ENCODE measurements around the gene MYCN. TPM values are rescaled to one million over a fixed set of nuclear protein-coding genes. Genes with fewer than 3 reads are reported as not detected.
"Not testable (repeated sequence)": the region's sequence is repeated elsewhere in the genome, so short reads cannot be mapped to it uniquely, and the experiment has no call there.

MYCN gene
- total RNA-seq, 6 experiments from 2014 or later: 0.07 to 0.35 (median 0.23) TPM; not detected in 2

DNA sequence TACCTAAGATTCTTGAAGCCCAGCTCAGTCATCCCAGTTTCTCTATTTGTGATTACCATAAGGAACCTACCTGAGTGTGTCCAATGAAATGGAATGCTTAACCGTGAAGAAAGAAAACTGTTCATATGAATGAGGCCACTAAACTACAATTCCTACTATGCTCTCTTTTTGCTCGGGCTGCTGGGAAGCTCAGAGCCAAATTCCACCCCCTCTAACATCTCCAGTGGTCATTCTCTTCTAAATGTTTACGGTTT, 8.3 kb downstream of the MYCN start:
- no peaks in the 10 kb centered on the region for H3K9me3 ChIP-seq
- ATAC-seq (no peak), DNase-seq (no peak)
- H3K4me3 ChIP-seq: no peak overlapping the region
- no peaks in the 10 kb centered on the region for H3K36me3 ChIP-seq
- TF ChIP-seq POLR2A (IDR thresholded peaks at IDR 0.05): no peak
- TF ChIP-seq, protein P1, sequence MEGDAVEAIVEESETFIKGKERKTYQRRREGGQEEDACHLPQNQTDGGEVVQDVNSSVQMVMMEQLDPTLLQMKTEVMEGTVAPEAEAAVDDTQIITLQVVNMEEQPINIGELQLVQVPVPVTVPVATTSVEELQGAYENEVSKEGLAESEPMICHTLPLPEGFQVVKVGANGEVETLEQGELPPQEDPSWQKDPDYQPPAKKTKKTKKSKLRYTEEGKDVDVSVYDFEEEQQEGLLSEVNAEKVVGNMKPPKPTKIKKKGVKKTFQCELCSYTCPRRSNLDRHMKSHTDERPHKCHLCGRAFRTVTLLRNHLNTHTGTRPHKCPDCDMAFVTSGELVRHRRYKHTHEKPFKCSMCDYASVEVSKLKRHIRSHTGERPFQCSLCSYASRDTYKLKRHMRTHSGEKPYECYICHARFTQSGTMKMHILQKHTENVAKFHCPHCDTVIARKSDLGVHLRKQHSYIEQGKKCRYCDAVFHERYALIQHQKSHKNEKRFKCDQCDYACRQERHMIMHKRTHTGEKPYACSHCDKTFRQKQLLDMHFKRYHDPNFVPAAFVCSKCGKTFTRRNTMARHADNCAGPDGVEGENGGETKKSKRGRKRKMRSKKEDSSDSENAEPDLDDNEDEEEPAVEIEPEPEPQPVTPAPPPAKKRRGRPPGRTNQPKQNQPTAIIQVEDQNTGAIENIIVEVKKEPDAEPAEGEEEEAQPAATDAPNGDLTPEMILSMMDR (IDR thresholded peaks at IDR 0.05): no peak
- no peaks in the 10 kb centered on the region for H3K4me1 ChIP-seq
- no peak overlapping the region for H3K27ac ChIP-seq
- 87% methylated on average over 3 of the region's 3 CpGs for WGBS (ENCODE audit: insufficient coverage, low coverage, low lambda C conversion rate, missing lambda C conversion rate)
- H3K27me3 ChIP-seq: no peaks in the 10 kb centered on the region
- intact Hi-C loops (cut with DNase I): loop anchor here in 1 of 2 donors (10.0 kb wide), 1 partner anchor 556 kb away; no protein-coding TSS in a partner anchor

DNA sequence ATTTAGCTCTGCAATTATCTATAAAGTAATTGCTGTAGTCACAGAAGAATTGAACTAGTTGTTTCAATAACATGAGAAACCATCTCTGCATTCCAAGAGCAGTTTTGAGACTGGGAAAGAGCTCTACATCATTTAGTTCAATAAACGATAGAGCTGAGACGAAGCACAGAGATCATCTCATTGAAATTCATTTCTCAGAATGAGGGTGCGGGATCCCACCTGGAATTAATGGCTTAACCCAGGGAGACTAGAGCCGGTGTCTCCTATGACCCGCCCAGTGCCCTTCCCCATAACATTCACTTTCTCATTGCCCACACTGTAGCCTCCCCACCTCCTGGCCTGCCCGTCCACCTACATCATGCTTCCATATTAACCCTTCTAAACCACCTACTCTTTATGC, 8.8 kb downstream of the MYCN start:
- WGBS (ENCODE audit: insufficient coverage, low coverage, low lambda C conversion rate, missing lambda C conversion rate): 90% methylated on average over 4 of the region's 6 CpGs

DNA sequence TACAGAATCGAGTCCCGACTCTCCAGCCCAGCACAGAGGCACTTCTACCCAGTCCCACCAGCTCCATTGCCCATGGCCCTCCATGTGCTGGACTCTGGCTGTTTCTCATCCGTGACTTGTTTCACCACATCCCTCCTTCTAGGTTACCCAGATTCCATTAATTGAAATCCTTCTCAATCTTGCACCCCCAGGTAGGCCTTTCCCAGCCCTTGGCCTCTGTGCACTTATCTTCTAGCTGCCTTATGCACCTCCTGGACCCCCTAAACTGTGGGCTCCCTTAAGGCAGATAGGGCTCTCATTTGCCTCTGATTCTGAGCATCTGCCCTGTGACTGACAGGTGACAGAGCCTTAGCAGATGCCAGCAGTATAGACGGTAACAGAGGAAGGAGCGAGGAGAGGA, 9.2 kb downstream of the MYCN start:
- DNase-seq (no peak), ATAC-seq (no peak)
- no peaks in the 10 kb centered on the region for H3K36me3 ChIP-seq
- H3K4me3 ChIP-seq: no peak overlapping the region
- no peaks in the 10 kb centered on the region for H3K4me1 ChIP-seq
- WGBS (ENCODE audit: insufficient coverage, low coverage, low lambda C conversion rate, missing lambda C conversion rate): 100% methylated on average over 3 of the region's 5 CpGs
- H3K27ac ChIP-seq: no peak overlapping the region
- no peaks in the 10 kb centered on the region for H3K9me3 ChIP-seq
- H3K27me3 ChIP-seq: no peaks in the 10 kb centered on the region
- intact Hi-C loops (cut with DNase I): loop anchor here in 1 of 2 donors (10.0 kb wide), 1 partner anchor 555 kb away; no protein-coding TSS in a partner anchor
- no peak for TF ChIP-seq POLR2A (IDR thresholded peaks at IDR 0.05)
- TF ChIP-seq, protein P1 (IDR thresholded peaks at IDR 0.05): no peak

More for the DNA sequence above, 8.8 kb downstream of the MYCN start:
- DNase-seq (no peak), ATAC-seq (no peak)
- no peak for TF ChIP-seq POLR2A (IDR thresholded peaks at IDR 0.05)
- TF ChIP-seq, protein P1 (IDR thresholded peaks at IDR 0.05): no peak
- no peak overlapping the region for H3K4me3 ChIP-seq
- no peaks in the 10 kb centered on the region for H3K4me1 ChIP-seq
- intact Hi-C loops (cut with DNase I): loop anchor here in 1 of 2 donors (10.0 kb wide), 1 partner anchor 556 kb away; no protein-coding TSS in a partner anchor
- H3K36me3 ChIP-seq: no peaks in the 10 kb centered on the region
- H3K9me3 ChIP-seq: no peaks in the 10 kb centered on the region
- H3K27me3 ChIP-seq: no peaks in the 10 kb centered on the region
- H3K27ac ChIP-seq: no peak overlapping the region

DNA sequence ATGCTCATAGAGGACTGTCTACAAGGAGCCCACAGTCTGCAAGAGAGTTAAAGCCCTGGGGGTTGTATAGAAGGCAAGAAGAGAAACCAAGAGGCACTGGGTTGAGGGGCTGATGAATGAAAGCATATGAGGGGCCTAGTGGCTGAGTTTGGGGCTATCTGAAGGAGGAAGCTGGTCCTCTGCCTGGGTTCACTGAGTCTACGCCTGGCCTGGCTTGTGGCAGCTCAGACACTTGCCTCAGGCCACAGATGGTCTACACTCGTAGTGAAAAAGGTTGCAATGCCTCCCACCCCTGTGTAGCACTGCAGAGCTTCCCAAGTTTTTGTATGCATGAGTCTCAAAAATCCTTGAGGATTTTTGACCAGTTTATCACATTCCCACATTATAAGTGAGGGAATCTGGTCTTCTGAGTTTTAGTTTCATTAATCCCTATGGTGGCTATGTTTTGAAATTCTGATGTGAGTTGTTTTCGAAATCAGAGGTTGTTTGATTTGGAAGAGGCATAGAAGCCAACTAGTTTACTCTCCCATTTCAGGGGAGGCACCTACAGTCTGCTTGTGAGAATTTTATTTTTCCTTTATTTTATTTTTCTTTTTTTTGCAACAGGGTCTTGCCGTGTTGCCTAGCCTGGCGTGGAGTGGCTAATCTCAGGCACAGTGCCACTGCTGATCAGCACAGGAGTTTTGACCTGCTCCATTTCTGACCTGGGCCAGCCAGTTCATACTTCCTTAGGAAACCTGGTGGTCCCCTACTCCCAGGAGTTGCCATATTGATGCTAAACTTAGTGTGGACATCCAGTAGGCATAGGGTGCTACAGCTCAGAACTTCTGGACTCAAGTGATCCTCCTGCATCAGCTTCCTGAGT, 10.0 kb downstream of the MYCN start:
- H3K36me3 ChIP-seq: no peaks in the 10 kb centered on the region
- ATAC-seq (peak; percentile 72 to 89 (median 83)), DNase-seq (no peak)
- WGBS (ENCODE audit: insufficient coverage, low coverage, low lambda C conversion rate, missing lambda C conversion rate): 20% methylated on average over 2 of the region's 5 CpGs
- no peaks in the 10 kb centered on the region for H3K9me3 ChIP-seq
- no peak for TF ChIP-seq POLR2A (IDR thresholded peaks at IDR 0.05)
- TF ChIP-seq, protein P1 (IDR thresholded peaks at IDR 0.05): no peak
- H3K4me1 ChIP-seq: no peaks in the 10 kb centered on the region
- H3K4me3 ChIP-seq: no peak overlapping the region
- intact Hi-C loops (cut with DNase I): no loop called here
- no peak overlapping the region for H3K27ac ChIP-seq
- no peaks in the 10 kb centered on the region for H3K27me3 ChIP-seq

DNA sequence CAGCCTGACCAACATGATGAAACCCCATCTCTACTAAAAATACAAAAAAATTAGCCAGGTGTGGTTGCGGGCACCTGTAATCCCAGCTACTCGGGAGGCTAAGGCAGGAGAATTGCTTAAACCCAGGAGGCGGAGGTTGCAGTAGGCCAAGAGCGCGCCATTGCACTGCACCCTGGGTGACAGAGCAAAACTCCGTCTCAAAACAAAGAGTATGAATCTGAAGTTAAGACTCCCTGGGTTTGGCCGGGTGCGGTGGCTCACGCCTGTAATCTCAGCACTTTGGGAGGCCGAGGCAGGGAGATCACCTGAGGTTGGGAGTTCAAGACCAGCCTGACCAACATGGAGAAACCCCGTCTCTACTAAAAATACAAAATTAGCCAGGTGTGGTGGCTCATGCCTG, 11.6 kb downstream of the MYCN start:
- H3K27ac ChIP-seq; H3K27me3 ChIP-seq; H3K4me1 ChIP-seq; DNase-seq; H3K9me3 ChIP-seq; intact Hi-C loops (cut with DNase I); H3K36me3 ChIP-seq; H3K4me3 ChIP-seq; ATAC-seq: not testable (repeated sequence)
- 98% methylated on average over 5 of the region's 11 CpGs for WGBS (ENCODE audit: insufficient coverage, low coverage, low lambda C conversion rate, missing lambda C conversion rate)
